GM21390 (cell line): ENCODE results near the gene CYP19A1.
"Not testable (repeated sequence)": the region's sequence is repeated elsewhere in the genome, so short reads cannot be mapped to it uniquely, and the experiment has no call there.

Experiments
- ATAC-seq: cut with Tn5 transposase; IDR thresholded peaks from one replicate; pipeline ENCODE4 v1.9.1; 2021; ENCODE audit not compliant: unreplicated experiment

Gene CYP19A1

GRCh38 chr15:51188791-51189190 is 149.6 kb downstream of the CYP19A1 start:
- ATAC-seq = not testable (repeated sequence)

DNA sequence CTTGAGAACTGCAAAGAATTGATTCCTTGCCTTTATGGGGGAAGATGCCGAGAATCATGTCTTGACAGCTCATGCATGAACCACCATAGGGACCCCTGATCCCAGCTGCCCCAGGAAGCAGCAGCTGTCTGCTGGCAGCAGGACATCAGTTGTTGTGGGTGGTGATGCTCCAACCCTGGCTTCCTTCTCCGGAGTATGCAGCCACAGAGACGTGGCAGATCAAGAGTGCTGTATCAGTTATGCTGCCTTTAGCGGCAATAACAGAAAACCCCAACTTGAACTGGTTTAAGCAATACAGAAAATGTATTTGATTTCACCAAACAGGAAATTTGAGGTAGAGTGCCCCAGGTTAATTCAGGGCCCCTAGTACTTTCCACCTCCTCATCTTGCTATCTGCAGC is 151.5 kb downstream of the CYP19A1 start:
- no peak for ATAC-seq

GRCh38 chr15:51186181-51186705 is 152.2 kb downstream of the CYP19A1 start:
- ATAC-seq = no peak

DNA sequence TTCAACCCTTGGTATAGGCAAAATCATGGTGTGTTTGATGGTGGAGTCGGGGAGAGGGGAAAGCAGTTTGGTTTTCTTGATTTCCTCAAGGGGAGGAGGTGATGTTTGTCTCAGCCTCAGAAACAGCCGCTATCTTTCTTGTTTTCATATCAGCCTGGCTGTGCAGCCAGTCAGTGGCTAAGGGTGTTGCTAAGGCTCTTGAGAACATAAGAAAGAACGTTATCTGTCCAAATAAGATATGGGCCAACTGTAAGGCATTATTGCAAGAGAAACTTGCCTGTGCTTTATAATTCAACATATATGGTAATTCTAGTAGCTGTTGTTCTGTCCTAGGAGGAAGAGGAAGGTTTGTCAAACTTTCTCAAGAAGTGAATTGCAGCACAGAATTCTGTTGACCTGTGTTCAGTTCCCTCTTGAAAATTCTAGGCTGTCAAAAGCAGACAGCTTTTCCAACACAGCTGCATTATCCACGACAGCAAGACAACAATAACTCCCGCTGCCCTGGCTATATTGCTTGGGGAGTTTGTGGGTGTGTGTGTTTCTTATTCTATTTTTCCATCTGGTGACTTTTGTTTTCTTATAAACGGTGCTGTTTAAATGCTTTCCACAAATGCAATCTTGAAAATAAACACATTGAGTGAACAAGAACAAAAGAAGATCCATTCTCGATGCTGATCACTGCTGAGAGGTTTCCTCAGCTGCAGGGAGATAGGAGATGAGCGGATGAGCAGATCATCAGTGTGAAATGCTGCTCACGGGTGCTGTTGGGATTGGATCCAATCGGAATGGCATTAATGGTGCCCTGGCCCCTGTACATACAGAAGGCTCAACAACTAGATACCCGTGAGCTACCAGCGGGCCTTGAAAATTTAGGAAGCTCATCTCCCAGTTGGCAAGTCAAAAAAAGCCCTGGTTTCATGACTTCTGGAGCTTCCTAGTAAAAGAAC is 152.9 kb downstream of the CYP19A1 start:
- ATAC-seq = no peak

DNA sequence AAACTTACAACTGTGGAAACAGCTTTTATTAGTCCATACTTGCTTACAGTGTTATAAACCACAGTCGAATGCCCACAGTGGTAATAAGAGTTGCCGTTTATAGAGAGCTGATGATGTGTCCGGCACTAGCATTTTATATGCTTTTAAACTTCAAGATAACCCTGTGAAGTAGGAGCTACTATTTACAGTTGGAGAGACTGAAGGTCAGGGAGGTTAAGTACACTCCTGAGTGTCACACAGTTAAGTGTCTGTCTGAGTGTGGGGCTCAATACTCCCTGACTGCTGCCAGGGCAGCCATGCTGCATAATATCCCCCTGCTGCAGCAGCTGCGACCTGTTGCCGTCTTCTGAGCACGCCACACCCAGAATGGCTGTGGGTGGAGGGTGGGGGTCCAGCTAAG is 153.8 kb downstream of the CYP19A1 start:
- no peak for ATAC-seq

DNA sequence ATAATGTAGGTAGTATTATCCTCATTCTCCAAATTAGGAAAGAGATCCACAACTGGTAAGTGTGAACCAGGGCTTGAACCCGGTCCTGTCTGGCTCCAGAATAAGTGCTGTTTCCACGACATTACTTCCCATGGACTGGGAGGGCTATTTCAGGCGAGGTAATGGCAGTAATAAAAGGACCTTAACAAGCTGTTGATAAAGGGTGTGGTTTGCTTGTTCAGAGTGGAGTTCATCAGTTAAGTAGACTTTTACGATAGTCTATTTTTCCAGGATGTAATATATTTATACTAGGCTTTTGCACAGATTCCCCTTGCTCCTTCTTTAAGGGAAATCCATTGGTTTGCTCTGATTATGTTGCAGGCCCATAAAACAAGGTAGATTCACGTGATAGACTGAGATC is 155.3 kb downstream of the CYP19A1 start:
- ATAC-seq = no peak

- no peak for ATAC-seq
These were observed 156.5 kb downstream of the CYP19A1 start for GRCh38 chr15:51181905-51182304.

- ATAC-seq = no peak
These were observed 157.2 kb downstream of the CYP19A1 start for GRCh38 chr15:51181221-51181620.

GRCh38 chr15:51180534-51180933 is 157.9 kb downstream of the CYP19A1 start:
- ATAC-seq = no peak

- no peak for ATAC-seq
These were observed 158.4 kb downstream of the CYP19A1 start for GRCh38 chr15:51180011-51180410.

- no peak for ATAC-seq
These were observed 166.2 kb downstream of the CYP19A1 start for GRCh38 chr15:51172193-51172592.

- ATAC-seq = no peak
These were observed 166.8 kb downstream of the CYP19A1 start for GRCh38 chr15:51171634-51171932.

GRCh38 chr15:51170882-51171633 is 167.3 kb downstream of the CYP19A1 start:
- no peak for ATAC-seq

DNA sequence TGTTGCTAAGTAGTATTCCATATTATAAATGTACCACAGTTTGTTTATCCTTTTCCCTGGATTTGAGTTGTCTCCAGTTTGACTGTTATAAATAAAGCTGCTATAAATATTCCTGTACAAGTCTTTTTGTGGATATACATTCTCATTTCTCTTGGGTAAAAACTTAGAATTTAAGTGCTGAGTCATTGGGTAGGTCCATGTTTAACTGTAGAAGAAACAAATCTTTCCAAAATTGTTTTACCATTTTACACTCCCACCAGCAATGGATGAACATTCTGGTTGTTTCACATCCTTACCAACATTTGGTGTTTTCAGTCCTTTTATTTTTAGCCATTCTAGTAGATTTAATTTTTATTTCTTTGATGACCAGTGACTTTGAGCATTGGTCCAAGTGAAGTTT is 169.7 kb downstream of the CYP19A1 start:
- no peak for ATAC-seq

DNA sequence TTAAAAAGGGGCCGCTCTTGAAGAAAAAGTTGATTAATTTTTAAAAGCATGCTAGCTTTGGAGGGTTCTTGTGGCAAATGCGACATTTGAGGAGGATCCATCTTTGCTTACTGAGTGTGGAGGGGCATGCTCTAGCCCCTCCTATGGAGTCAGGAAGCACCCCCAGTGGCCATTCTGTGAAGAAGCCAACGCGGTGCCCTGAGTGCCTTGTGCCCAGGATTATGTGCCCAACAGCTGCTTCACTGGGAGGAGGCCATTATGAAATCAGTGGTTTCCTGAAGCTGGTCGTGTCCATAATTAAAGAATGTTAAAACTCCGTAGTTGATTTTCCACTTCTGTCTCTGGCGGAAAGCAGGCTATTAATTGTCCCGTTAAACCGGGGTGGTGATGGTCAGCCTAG is 174.6 kb downstream of the CYP19A1 start:
- ATAC-seq = no peak

GRCh38 chr15:51162865-51163762 is 175.3 kb downstream of the CYP19A1 start:
- ATAC-seq = no peak

GRCh38 chr15:51161491-51162220 is 176.7 kb downstream of the CYP19A1 start:
- ATAC-seq = no peak

DNA sequence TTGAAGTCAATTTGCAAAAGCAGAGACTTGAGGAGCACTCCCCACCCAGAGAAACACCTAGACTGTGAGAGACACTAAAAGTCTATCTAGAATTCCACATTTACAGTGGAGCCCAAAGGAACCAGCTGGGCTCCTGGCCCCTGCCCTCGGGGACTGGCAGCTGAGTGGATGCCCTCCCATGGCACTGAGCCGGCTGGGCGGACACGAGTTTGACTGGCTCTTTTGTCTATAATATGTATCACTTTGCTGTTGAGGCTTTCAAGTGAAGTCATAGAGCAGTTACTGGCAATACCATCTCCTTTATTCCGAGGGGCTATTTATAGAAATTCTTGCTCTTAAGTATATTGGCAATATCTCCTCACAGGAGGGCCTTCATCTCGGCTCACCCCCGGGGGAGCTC is 177.9 kb downstream of the CYP19A1 start:
- no peak for ATAC-seq
